GM12891 (cell line): Measurements from ENCODE around the gene MIGA1.

Experiments
- POLR2A ChIP-seq: IDR thresholded peaks from 2 replicates; pipeline ENCODE4 v1.6.1; 2011; ENCODE audit warnings: low read depth, low read length, control low read depth
- POLR2AphosphoS5 ChIP-seq: IDR thresholded peaks from 2 replicates; pipeline ENCODE4 v1.6.1; 2011; ENCODE audit warnings: low read depth, low read length, control low read depth
- SPI1 ChIP-seq: IDR thresholded peaks from 2 replicates; pipeline ENCODE4 v1.6.1; 2011; ENCODE audit warnings: low read depth, low read length, control low read depth

DNA sequence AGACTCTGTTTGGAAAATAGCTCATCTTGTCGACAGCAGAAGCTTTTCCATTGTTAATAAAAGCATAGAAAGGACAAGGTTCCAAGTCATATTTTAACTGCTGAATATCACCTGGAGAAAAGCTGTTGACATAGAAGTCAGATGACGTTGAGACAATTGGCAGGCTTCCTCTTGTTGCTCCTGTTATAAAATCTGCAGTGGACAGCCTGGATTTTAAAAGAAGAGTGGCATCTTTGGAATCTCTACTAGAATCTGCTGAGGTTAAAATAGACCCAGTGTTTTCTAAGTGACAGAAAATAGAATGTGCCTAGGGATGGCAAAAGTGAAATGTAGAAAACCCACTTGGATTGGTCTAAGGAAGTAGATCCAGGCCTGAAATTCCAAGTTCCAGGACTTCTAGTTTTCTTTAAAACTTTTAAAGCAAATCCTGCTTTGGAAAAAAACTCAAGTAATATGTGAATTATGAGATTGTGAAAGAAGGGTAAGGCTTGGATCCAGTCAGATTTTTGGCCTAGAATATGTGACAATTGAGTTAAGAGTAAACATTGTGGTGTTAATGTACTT lies 55.4 kb downstream of the MIGA1 start:
- TF ChIP-seq POLR2A, result no peak
- TF ChIP-seq POLR2AphosphoS5, result no peak
- no peak for TF ChIP-seq SPI1
